ENCODE results near the gene SLC49A4.

- no peak for TF ChIP-seq CTCF (IDR thresholded peaks at IDR 0.05)
- no peak for TF ChIP-seq POLR2A (IDR thresholded peaks at IDR 0.05)
Observed at GRCh38 chr3:122835590-122835989, 40.7 kb downstream of the SLC49A4 start.
